Activated naive CD8-positive, alpha-beta T cell treated with anti-CD3 and anti-CD28 coated beads, Interleukin-2, amount 10 ng/mL, durations not matched to agents 7 days and 5 days (primary cell): ENCODE results near the gene CCDC50. TPM values are rescaled to one million over a fixed set of nuclear protein-coding genes. Genes with fewer than 3 reads are reported as not detected.

ENCODE experiments used
- ATAC-seq: fragments of 150-1000 bp; cut with Tn5 transposase; one replicate; pipeline ENCODE4 v1.10.0; 2021; ENCODE audit warnings: low read depth, moderate library complexity
- POLR2A ChIA-PET: fragments of 350-600 bp; sonication (Branson Sonifier 250); formaldehyde crosslinking; loops from one replicate; lab custom pipeline; 2021; ENCODE audit warnings: antibody characterized with exemption; lab: Charles Lee
- DNase-seq: peaks from one replicate; pipeline ENCODE4 v3.0.0; 2021
- H3K27ac Mint-ChIP-seq: one replicate; pipeline ENCODE4 v1.8.0; 2022; ENCODE audit warnings: mild to moderate bottlenecking, mixed read lengths
- H3K27me3 Mint-ChIP-seq: one replicate; pipeline ENCODE4 v1.8.0; 2022; ENCODE audit warnings: mild to moderate bottlenecking, moderate library complexity, mixed read lengths
- H3K36me3 Mint-ChIP-seq: one replicate; pipeline ENCODE4 v1.8.0; 2021; ENCODE audit warnings: mild to moderate bottlenecking, mixed read lengths
- H3K4me1 Mint-ChIP-seq: one replicate; pipeline ENCODE4 v1.8.0; 2021; ENCODE audit warnings: mixed read lengths
- H3K4me3 Mint-ChIP-seq: one replicate; pipeline ENCODE4 v1.8.0; 2022; ENCODE audit warnings: mild to moderate bottlenecking, moderate library complexity, mixed read lengths
- H3K9me3 Mint-ChIP-seq: one replicate; pipeline ENCODE4 v1.8.0; 2021; ENCODE audit warnings: mixed read lengths
- total RNA-seq, 2 experiments: library from RNA; stranded (reverse); gene quantifications; one replicate each; pipeline ENCODE4 v1.2.3, GENCODE V29; 2021

CCDC50 gene
- total RNA-seq, 2 experiments from 2014 or later: 4.9 to 5.1 TPM

GRCh38 chr3:191438150-191438814 is 109.1 kb downstream of the CCDC50 start:
- H3K27ac Mint-ChIP-seq: no peak overlapping the region
- ATAC-seq (no peak), DNase-seq (no peak)
- no peaks in the 10 kb centered on the region for H3K4me1 Mint-ChIP-seq
- POLR2A ChIA-PET: no interaction called here
- H3K4me3 Mint-ChIP-seq: no peak overlapping the region
- no peaks in the 10 kb centered on the region for H3K27me3 Mint-ChIP-seq
- H3K9me3 Mint-ChIP-seq: no peaks in the 10 kb centered on the region
- no peaks in the 10 kb centered on the region for H3K36me3 Mint-ChIP-seq

GRCh38 chr3:191440532-191440931 is 111.3 kb downstream of the CCDC50 start:
- no peaks in the 10 kb centered on the region for H3K9me3 Mint-ChIP-seq
- H3K4me3 Mint-ChIP-seq: no peak overlapping the region
- no peaks in the 10 kb centered on the region for H3K4me1 Mint-ChIP-seq
- H3K27me3 Mint-ChIP-seq: no peaks in the 10 kb centered on the region
- H3K36me3 Mint-ChIP-seq: no peaks in the 10 kb centered on the region
- H3K27ac Mint-ChIP-seq: no peak overlapping the region
- POLR2A ChIA-PET: no interaction called here
- ATAC-seq (no peak), DNase-seq (no peak)

DNA sequence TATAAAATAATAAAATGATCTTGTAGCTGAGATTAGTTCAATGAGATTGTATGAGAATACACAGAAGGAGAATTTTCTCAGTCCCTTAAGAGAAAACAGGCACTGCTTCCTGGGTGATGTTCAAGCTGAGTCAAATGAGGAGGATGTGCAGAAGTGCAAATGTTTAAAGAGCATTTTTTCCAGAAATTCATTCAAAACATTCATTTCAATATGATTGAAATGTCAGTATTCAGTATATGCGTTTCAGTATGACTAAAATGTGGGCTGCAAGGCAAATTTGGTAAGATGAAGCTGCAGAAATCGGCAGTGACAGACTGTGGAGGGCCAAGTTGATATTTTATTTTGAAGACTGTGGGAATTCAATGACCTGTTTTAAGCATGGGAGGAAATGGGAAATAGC is 112.5 kb downstream of the CCDC50 start:
- Mint-ChIP-seq H3K4me3 (no peak overlapping the region), H3K9me3 (no peaks in the 10 kb centered on the region), H3K27ac (no peak overlapping the region), H3K4me1 (no peaks in the 10 kb centered on the region), H3K36me3 (no peaks in the 10 kb centered on the region), H3K27me3 (no peaks in the 10 kb centered on the region)
- ATAC-seq: no peak
- POLR2A ChIA-PET: no interaction called here
- no peak for DNase-seq

DNA sequence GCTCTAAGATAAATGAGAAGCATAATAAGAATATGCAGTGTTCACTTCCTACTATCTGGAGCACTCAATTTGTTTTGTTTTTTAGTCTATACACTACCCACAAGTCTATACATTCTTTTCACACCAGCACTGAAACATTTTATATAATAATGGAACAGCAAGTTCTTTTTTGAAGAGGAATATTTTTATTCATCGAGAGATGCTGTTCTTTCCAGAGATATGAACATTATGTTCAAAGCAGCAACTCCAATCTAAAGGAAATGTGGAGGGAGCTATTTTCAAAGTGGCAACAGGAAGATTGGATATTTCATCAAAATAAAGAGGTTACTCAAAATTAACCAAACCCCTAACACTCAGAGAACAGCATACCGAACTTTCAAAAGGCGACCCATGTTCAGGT is 115.4 kb downstream of the CCDC50 start:
- DNase-seq: no peak
- no peak for ATAC-seq
- H3K4me3 Mint-ChIP-seq: no peak overlapping the region
- H3K27me3 Mint-ChIP-seq: no peaks in the 10 kb centered on the region
- H3K4me1 Mint-ChIP-seq: no peaks in the 10 kb centered on the region
- peaks cover 4% of the 10 kb centered on the region for H3K9me3 Mint-ChIP-seq
- POLR2A ChIA-PET: no interaction called here
- H3K27ac Mint-ChIP-seq: no peak overlapping the region
- H3K36me3 Mint-ChIP-seq: no peaks in the 10 kb centered on the region

Other genes starting within 250 kb of the CCDC50 start
- gene OSTN, start 130.2 kb upstream of the CCDC50 start, total RNA-seq: not detected
- not detected for gene UTS2B, start 1.1 kb downstream of the CCDC50 start, total RNA-seq
- not detected for gene PYDC2, start 131.8 kb downstream of the CCDC50 start, total RNA-seq